Hematopoietic multipotent progenitor cell treated with erythropoietin and hydrocortisone succinate and interleukin-3 and kit ligand, for 15 days (in vitro differentiated cells): ENCODE data around the gene NDUFA1.
"Not testable (repeated sequence)": the region's sequence is repeated elsewhere in the genome, so short reads cannot be mapped to it uniquely, and the experiment has no call there.

Experiments used
- DNase-seq: peaks from one replicate; pipeline ENCODE4 v3.0.0-alpha.2; 2015; ENCODE audit warnings: low spot score

The NDUFA1 gene

GRCh38 chrX:119871599-119872395 lies at the start of gene NDUFA1, which contains the start of gene RNF113A:
Gene NDUFA1, plus strand, starts transcription at chrX:119871832. Its CDS starts 80 bp downstream, at chrX:119871912.
Gene RNF113A, minus strand, starts transcription at chrX:119871733. Its CDS starts 120 bp downstream, at chrX:119871613.
- peak; percentile 81 for DNase-seq

GRCh38 chrX:119824221-119824620 lies 47.4 kb upstream of the NDUFA1 start:
- not testable (repeated sequence) for DNase-seq

- no peak for DNase-seq
Measured at GRCh38 chrX:119826399-119826959, 45.2 kb upstream of the NDUFA1 start.

DNA sequence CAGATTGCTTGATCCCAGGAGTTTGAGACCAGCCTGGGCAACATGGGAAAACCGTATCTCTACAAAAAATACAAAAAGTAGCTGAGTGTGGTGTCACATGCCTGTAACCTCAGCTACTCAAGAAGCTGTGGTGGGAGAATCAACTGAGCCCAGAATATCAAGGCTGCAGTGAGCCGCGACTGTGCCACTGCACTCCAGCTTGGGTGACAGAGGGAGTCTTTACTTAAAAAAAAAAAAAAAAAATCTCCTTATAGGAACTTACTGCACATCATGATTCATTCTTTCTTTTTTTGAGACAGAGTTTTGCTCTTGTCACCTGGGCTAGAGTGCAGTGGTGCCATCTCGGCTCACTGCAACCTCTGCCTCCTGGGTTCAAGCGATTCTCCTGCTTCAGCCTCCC lies 43.2 kb upstream of the NDUFA1 start:
- no peak for DNase-seq

GRCh38 chrX:119833905-119834304 lies 37.7 kb upstream of the NDUFA1 start:
- DNase-seq: no peak

DNA sequence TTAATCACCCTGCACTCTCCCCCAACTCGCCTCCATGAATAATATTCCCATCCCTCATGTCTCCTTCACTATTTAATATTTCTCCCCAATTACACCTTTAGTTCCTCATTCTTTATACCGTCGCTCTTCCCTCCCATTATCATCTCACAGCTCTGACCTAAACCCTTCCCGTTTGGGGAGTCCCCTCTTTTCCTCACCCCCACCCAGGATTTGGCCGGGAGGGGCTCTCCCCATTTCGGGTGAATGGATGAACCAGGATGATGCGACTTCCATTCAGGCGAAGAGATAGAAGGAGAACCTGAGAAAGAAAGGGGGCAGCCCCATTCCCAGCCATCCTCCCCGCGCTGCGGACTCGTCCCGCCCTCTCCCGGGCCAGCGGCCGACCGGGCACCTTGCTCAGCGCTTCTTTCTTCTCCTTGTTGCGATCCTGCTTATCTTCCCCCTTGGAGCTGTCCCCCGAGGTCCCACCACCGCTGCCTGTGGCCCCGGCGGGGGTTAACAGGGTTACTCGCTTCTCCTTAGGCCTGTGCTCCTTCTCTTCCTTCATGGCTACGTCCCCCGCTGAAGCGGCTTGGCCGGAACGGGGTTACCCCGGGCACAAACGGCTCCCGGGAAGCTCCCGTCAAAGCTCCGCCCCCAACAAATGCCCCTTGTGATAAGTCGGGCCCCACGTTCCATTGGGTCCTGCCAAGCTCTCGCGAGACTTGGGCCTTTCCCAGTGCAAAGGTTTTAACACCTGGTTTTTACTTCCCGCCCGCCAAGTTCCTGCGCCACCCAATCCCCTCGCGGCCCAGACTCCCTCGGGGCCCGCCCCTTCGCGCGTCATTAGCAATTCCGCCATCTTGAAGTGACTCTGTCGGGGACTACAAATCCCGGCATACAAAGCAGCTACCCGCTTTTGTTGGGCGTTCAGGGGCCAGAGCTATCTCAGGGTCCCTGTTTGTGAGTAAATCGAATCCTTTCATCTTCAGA lies 19.0 kb upstream of the NDUFA1 start, which contains the start of gene UPF3B:
Gene UPF3B (minus strand): TSS at position 582 of the 972 bp plus-strand sequence. CDS start 35 bp downstream, at position 547.
- DNase-seq: peak; percentile 96

GRCh38 chrX:119853444-119853843 lies 18.2 kb upstream of the NDUFA1 start:
- no peak for DNase-seq

- DNase-seq: no peak
Measured at GRCh38 chrX:119870626-119871131, 953 bp upstream of the NDUFA1 start.

DNA sequence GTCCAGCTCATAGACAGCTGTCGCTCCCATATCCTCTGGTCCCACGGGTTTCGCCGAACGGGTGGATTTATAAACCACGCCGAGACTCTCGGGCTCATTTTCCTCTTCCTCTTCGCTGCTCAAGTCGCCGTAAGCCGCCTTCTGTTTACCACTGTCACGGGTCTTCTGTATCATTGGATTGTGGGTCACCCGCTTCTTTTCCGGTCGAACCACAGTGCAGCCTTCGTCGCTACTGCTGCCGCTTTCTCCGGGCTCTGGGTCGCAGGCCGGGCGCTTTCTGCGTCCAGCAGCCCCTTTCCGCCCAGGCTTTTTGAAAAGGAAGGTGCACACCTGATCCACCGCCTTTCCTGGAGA lies 410 bp upstream of the NDUFA1 start:
- DNase-seq: no peak

- no peak for DNase-seq
Measured at GRCh38 chrX:119878740-119879139, 7.1 kb downstream of the NDUFA1 start.

- no peak for DNase-seq
Measured at GRCh38 chrX:119880076-119880475, 8.4 kb downstream of the NDUFA1 start.

GRCh38 chrX:119880552-119881437 lies 9.2 kb downstream of the NDUFA1 start:
- DNase-seq: peak; percentile 43

DNA sequence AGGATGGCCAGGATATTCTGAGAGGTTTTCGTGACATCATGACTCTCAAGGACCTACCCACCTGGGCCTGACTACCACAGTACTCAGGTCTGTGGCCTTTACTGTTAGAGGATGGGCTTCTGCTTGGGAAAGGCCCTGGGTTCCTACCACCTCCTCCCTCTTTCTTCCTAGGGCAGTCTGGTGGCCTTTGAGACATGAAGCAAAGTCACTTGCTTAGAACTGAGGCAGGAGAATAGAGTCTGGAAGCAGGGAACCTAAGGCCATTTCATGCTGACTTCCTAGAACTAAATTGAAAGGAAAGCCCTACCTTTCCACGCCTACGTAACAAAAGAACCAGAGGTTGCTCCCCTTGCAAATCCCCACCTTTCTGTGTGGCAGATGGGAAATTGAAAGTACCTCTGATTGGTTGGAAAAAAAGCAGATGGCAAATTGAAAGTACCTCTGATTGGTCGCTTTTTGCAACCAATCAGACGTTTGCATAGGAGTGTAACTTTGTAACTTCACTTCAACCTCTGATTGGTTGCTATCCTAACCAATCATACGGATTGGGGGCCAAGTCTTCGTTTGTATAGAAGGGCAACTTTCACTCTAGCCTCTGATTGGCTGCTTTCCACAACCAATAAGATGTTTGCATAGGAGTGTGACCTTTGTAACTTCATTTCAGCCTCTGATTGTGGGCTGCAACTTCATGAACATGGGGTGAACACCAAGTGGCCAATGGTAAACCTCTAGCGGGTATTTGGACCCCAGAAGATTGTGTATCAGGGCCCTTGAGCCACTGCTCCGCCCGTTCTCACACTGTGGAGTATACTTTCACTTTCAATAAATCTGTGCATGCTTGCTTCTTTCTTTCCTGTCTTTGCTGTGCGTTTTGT lies 14.2 kb downstream of the NDUFA1 start:
- peak; percentile 14 for DNase-seq

- DNase-seq: peak; percentile 50
Measured at GRCh38 chrX:119887721-119888425, 16.2 kb downstream of the NDUFA1 start.

DNA sequence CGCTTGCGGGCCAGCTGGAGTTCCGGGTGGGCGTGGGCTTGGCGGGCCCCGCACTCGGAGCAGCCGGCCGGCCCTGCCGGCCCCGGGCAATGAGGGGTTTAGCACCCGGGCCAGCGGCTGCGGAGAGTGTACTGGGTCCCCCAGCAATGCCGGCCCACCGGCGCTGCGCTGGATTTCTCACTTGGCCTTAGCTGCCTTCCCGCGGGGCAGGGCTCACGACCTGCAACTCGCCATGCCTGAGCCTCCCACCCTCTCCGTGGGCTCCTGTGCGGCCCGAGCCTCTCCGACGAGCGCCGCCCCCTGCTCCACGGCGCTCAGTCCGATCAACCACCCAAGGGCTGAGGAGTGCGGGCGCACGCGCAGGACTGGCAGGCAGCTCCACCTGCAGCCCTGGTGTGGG lies 19.0 kb downstream of the NDUFA1 start:
- not testable (repeated sequence) for DNase-seq

DNA sequence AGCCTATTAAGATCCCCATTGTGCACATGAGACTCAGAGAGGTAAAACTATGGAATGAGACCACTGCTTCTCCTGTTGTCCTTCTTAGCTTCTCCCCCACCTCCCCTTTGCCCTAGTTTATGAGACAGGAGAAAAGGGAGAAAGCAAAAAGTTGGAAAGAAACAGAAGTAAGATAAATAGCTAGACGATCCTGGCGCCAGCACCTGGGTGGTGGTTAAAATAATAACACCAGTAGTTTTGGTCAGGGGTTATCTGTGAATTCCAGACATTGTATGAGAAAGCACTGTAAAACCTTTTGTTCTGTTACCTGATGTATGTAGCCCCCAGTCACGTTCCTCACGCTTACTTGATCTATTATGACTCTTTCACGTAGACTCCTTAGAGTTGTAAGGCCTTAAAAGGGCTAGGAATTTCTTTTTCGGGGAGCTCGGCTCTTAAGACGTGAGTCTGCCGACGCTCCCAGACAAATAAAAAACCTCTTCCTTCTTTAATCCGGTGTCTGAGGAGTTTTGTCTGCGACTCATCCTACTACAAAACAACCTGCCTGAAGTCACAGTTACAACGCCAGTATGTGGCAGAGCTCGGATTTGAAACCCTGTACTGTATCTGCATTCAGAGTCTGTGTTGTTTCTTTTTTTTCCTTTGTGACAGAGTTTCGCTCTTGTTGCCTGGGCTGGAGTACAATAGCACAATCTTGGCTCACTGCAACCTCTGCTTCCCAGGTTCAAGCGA lies 20.5 kb downstream of the NDUFA1 start:
- not testable (repeated sequence) for DNase-seq

- DNase-seq: no peak
Measured at GRCh38 chrX:119895843-119896326, 24.3 kb downstream of the NDUFA1 start, which contains the start of gene AKAP14. Gene AKAP14, plus strand, starts transcription at chrX:119895893. Its CDS starts 7,331 bp downstream, at chrX:119903224.

GRCh38 chrX:119899125-119899524 lies 27.5 kb downstream of the NDUFA1 start:
- no peak for DNase-seq
